Activated B cell treated with CpG ODN at 0.5 μM for 24 hours (primary cell): ENCODE measurements around the gene KDM3B. TPM values are rescaled to one million over a fixed set of nuclear protein-coding genes. Genes with fewer than 3 reads are reported as not detected.

Experiments
- ATAC-seq: fragments of 200-7000 bp; cut with Tn5 transposase; one replicate; pipeline ENCODE4 v1.10.0; 2021; ENCODE audit warnings: low read depth, mild to moderate bottlenecking, moderate library complexity
- CTCF ChIA-PET: fragments of 350-600 bp; sonication (Branson Sonifier 250); formaldehyde crosslinking; loops from one replicate; lab custom pipeline; 2021; ENCODE audit warnings: antibody characterized with exemption; lab: Charles Lee
- POLR2A ChIA-PET: fragments of 350-600 bp; sonication (Branson Sonifier 250); formaldehyde crosslinking; loops from one replicate; lab custom pipeline; 2021; ENCODE audit warnings: antibody characterized with exemption; lab: Charles Lee
- DNase-seq: peaks from one replicate; pipeline ENCODE4 v3.0.0; 2022
- H3K27ac Mint-ChIP-seq: one replicate; pipeline ENCODE4 v1.8.0; 2020; ENCODE audit warnings: mixed read lengths
- H3K27me3 Mint-ChIP-seq: one replicate; pipeline ENCODE4 v1.8.0; 2021; ENCODE audit warnings: mixed read lengths
- H3K36me3 Mint-ChIP-seq: one replicate; pipeline ENCODE4 v1.8.0; 2021; ENCODE audit warnings: low read depth, mixed read lengths
- H3K4me1 Mint-ChIP-seq: one replicate; pipeline ENCODE4 v1.8.0; 2021; ENCODE audit warnings: mixed read lengths
- H3K4me3 Mint-ChIP-seq: one replicate; pipeline ENCODE4 v1.8.0; 2020; ENCODE audit warnings: mild to moderate bottlenecking, mixed read lengths
- H3K9me3 Mint-ChIP-seq: one replicate; pipeline ENCODE4 v1.8.0; 2020; ENCODE audit warnings: mixed read lengths
- intact Hi-C: fragments of 100-400 bp; cut with micrococcal nuclease; formaldehyde crosslinking; loops from one replicate; pipeline ENCODE4 v1.15.1; 2024
- total RNA-seq: library from RNA; stranded (reverse); gene quantifications from 2 replicates; pipeline ENCODE4 v1.2.3, GENCODE V29; 2022
- TF ChIP-seq, protein P1 (sequence below): fragments of 200-600 bp; IDR thresholded peaks from one replicate; pipeline ENCODE4 v1.8.0; 2022; ENCODE audit warnings: antibody characterized with exemption, mild to moderate bottlenecking

The KDM3B gene
- total RNA-seq, 1 donor from 2014 or later: 94.0 TPM

DNA sequence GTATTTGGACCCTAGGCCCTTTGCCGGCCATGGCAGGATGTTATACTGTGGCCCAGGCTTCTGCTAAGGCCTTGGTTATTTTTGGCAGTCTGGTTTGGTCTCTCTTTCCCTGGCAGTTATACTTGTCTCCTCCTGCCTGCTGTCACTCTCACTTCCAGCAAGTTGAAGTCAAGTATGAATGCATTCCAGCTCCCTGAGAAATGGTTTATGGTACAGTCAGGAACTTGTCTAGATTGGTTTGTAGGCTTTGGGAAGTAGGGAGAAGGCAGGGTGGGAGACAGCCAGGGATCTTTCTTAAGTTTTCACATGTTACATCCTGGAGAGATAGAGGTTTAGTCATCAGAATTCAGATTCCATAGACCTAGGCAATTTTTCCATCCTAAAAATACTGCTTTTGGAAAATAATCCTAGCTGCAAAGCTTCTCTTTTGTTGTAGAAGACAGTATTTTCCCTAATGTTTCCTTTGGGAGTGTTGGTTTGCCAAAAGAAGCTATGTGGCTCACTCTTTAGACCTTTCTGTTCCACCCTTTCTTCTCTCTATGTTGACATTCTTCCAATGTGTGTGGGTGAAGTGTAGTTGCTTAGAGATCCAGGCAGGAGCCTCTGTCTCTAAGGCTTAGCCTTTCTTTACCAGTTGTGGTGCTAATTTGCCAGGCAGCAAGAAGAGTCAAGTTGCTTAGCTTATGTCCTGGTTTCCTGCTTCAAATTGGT is 2.5 kb upstream of the KDM3B start:
- ATAC-seq (no peak), DNase-seq (no peak)
- ChIA-PET CTCF (interaction anchor here (5.8 kb wide), 1 partner anchor 10 kb away, joined by 134 read pairs; the partner anchor contains the start of gene FAM53C), POLR2A (interaction anchor here (11.1 kb wide), 1 partner anchor 13 kb away, joined by 322 read pairs; the partner anchor contains the start of genes CDC25C and FAM53C)
- H3K4me1 Mint-ChIP-seq: peaks cover 32% of the 10 kb centered on the region
- peaks cover 49% of the 10 kb centered on the region for H3K36me3 Mint-ChIP-seq
- TF ChIP-seq, protein P1, sequence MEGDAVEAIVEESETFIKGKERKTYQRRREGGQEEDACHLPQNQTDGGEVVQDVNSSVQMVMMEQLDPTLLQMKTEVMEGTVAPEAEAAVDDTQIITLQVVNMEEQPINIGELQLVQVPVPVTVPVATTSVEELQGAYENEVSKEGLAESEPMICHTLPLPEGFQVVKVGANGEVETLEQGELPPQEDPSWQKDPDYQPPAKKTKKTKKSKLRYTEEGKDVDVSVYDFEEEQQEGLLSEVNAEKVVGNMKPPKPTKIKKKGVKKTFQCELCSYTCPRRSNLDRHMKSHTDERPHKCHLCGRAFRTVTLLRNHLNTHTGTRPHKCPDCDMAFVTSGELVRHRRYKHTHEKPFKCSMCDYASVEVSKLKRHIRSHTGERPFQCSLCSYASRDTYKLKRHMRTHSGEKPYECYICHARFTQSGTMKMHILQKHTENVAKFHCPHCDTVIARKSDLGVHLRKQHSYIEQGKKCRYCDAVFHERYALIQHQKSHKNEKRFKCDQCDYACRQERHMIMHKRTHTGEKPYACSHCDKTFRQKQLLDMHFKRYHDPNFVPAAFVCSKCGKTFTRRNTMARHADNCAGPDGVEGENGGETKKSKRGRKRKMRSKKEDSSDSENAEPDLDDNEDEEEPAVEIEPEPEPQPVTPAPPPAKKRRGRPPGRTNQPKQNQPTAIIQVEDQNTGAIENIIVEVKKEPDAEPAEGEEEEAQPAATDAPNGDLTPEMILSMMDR: no peak
- H3K27ac Mint-ChIP-seq: peak overlapping the region; percentile 57
- H3K27me3 Mint-ChIP-seq: no peaks in the 10 kb centered on the region
- intact Hi-C loops: loop anchor here (10.0 kb wide), 1 partner anchor 945 kb away; the partner anchor contains the start of gene MATR3
- H3K4me3 Mint-ChIP-seq: no peak overlapping the region
- H3K9me3 Mint-ChIP-seq: peaks cover 4% of the 10 kb centered on the region

DNA sequence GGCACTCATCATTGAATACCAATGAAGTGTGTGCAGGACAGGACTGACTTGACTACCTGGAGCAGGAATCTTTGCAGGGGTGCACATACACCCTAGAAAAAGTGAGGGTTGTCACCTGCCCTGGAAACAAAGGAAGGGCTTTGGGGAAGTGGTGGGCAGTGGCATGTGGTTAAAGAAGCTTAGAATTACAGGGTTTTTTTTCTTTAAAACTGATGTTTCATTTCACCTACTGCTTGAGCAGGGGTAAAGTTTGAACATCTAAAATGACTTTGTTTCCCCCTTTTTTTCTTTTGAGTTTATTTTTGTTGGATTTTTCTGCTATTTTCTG is 2.0 kb upstream of the KDM3B start:
- TF ChIP-seq, protein P1: no peak
- POLR2A ChIA-PET: interaction anchor here (11.1 kb wide), 1 partner anchor 13 kb away, joined by 322 read pairs; the partner anchor contains the start of genes CDC25C and FAM53C
- peaks cover 44% of the 10 kb centered on the region for H3K36me3 Mint-ChIP-seq
- peaks cover 37% of the 10 kb centered on the region for H3K4me1 Mint-ChIP-seq
- H3K27ac Mint-ChIP-seq: peak overlapping the region; percentile 57
- peaks cover 4% of the 10 kb centered on the region for H3K9me3 Mint-ChIP-seq
- DNase-seq: no peak
- H3K4me3 Mint-ChIP-seq: no peak overlapping the region
- CTCF ChIA-PET: interaction anchor here (1.6 to 5.8 kb wide), 2 partner anchors 11 to 42 kb away, joined by 5 to 134 read pairs; partner anchors contain the start of gene FAM53C
- ATAC-seq: no peak
- intact Hi-C loops: loop anchor here (10.0 kb wide), 1 partner anchor 944 kb away; the partner anchor contains the start of gene MATR3
- H3K27me3 Mint-ChIP-seq: no peaks in the 10 kb centered on the region

DNA sequence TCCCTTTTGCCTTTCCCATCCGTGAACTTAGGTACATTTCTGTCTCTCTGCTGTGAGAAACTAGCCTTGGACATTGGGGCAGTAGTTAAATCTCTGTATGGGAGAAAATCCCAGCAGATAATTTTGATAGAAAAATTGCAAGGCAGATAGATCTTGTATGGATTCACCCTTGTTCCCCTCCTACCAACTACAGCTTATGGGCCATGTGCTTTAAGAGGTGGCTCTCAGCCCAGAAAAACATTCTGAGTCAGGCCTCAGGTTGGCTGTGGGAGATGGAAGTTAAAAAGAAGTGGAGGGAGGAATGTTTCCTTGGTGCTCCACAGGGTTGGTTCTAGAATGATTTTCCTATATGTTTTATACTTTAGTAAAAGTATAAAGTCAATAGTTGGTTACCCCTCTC is 1.4 kb upstream of the KDM3B start:
- Mint-ChIP-seq H3K4me1 (peaks cover 43% of the 10 kb centered on the region), H3K27me3 (no peaks in the 10 kb centered on the region), H3K9me3 (peaks cover 4% of the 10 kb centered on the region), H3K27ac (no peak overlapping the region), H3K36me3 (peaks cover 39% of the 10 kb centered on the region), H3K4me3 (no peak overlapping the region)
- CTCF ChIA-PET: interaction anchor here (0.5 to 5.8 kb wide), 3 partner anchors 11 to 1215 kb away, joined by 3 to 134 read pairs (median 5); partner anchors contain the start of gene FAM53C
- POLR2A ChIA-PET: interaction anchor here (0.8 to 11.1 kb wide), 3 partner anchors 14 to 173 kb away, joined by 4 to 322 read pairs (median 25); partner anchors contain the start of genes BRD8, CDC25C, FAM53C and KIF20A
- ATAC-seq (no peak), DNase-seq (no peak)
- intact Hi-C loops: loop anchor here (10.0 kb wide), 1 partner anchor 944 kb away; the partner anchor contains the start of gene MATR3
- TF ChIP-seq, protein P1: no peak

DNA sequence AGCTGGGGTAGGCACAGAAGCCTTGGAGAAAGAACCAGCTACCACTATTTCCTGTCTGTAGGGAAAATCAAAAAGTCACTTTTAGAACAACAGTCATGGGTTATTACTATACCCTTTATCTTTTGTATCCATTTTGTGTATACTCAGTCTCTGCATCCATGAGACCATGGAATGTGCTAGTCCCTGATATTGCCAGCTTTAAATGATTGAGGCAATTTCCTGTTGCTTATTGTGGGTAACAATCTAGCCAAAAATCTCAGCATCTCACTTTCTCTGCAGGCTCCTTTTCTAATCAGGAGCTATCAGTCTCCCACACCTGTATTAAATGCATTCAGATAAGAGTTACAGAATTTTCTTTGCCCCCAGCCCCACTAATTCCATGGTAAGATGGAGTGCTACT is 968 bp upstream of the KDM3B start:
- no peak for ATAC-seq
- POLR2A ChIA-PET: interaction anchor here (0.8 to 11.1 kb wide), 6 partner anchors 14 to 173 kb away, joined by 4 to 322 read pairs (median 16); partner anchors contain the start of genes BRD8, CDC23, CDC25C and FAM53C

More for the DNA sequence above, 968 bp upstream of the KDM3B start:
- peaks cover 4% of the 10 kb centered on the region for H3K9me3 Mint-ChIP-seq
- no peaks in the 10 kb centered on the region for H3K27me3 Mint-ChIP-seq
- H3K36me3 Mint-ChIP-seq: peaks cover 34% of the 10 kb centered on the region
- peaks cover 46% of the 10 kb centered on the region for H3K4me1 Mint-ChIP-seq
- TF ChIP-seq, protein P1: no peak
- peak overlapping the region; percentile 72 for H3K4me3 Mint-ChIP-seq
- intact Hi-C loops: loop anchor here (10.0 kb wide), 1 partner anchor 943 kb away; the partner anchor contains the start of gene MATR3
- no peak for DNase-seq
- H3K27ac Mint-ChIP-seq: peak overlapping the region; percentile 74
- CTCF ChIA-PET: interaction anchor here (0.5 to 5.8 kb wide), 13 partner anchors 12 to 1215 kb away, joined by 3 to 134 read pairs (median 5); partner anchors contain the start of genes CDC25C, EGR1 and FAM53C
